Fibroblast of skin of scalp (primary cell): ENCODE measurements around the gene KRT14.
"Not testable (repeated sequence)": the region's sequence is repeated elsewhere in the genome, so short reads cannot be mapped to it uniquely, and the experiment has no call there.

Source experiments
- DNase-seq: peaks from one replicate; pipeline ENCODE4 v3.0.0-alpha.2; 2013

The KRT14 gene

DNA sequence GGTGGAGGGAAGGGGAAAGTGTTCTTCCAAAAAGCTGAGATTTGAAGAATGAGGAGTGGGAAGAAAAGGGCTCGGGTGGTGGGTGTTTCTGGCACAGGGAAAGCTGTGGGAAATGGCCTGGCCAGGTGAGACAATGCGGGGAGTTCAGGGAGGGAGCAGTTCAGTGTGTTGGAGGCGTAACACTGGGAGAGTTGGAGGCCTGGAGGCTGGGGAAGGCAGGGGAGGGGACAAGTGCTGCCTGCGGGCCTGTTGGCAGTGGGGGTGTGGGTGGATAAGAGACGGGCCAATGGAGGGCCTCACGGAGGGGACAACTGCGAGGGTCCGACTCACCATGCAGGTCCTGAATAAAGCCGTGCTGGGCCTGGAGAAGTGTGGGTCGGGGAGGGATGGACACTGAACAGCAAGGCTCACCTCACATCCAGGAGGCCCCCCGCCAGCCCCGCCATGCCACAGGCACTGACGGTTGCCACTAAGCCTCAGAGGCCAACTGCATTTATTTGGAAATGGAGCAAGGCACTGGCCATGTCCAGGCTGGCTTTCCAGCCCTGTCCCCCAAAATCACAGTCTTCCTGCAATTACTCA lies 40.8 kb downstream of the KRT14 start:
- DNase-seq: no peak

DNA sequence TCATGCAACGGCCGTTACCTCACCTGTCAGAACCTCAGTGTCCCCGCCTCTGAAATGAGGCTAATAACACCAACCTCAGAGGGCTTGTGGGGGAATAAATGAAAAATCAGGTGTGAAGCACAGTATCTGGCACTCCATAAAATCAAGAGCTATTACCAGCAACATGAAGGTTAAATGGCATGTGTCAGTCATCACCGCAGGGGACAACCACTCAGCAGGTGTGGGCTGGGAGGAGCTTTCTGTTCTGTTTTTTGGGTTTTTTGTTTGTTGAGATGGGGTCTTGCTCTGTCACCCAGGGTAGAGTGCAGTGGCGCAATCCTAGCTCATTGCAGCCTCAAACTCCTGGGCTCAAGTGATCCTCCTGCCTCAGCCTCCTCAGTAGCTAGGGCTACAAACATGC lies 41.8 kb downstream of the KRT14 start:
- no peak for DNase-seq

- peak; percentile 27 for DNase-seq
These were observed 42.2 kb downstream of the KRT14 start for GRCh38 chr17:41544491-41544892.

GRCh38 chr17:41542786-41543185 lies 43.9 kb downstream of the KRT14 start:
- not testable (repeated sequence) for DNase-seq

GRCh38 chr17:41542357-41542756 lies 44.3 kb downstream of the KRT14 start:
- no peak for DNase-seq

DNA sequence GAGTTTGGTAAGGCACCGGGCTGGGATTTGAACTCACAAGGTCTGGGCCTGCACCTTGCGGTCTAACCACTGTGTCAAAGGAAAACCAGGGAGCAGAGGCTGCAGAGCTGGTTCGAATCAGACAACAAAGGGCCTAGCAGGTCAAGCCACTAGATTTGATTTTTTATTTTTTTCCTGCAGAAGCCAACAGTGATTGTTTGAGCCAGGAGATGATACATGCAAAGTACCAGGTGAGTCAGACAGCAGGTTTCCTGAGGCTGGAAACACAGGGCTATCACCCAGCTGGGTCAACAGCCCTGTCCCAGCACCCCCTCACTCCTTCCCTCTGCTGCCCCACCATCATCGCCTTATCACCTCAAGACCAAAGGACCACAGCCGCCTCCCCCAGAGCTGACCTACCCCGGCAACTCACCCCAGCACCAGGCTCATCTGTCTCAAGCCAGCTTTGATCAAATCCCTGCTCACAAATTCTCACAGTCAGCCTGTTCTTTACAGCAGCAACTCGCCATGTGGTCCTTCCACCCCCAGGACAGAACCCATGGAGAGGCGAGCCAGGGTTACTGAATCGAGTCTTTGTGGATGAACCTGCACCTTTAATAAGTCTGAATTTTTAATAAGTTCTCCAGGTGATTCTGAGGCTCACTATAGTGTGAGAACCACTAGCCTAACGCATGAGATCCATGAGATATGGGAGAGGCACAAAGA lies 45.6 kb downstream of the KRT14 start:
- DNase-seq: no peak

- no peak for DNase-seq
These were observed 46.6 kb downstream of the KRT14 start for GRCh38 chr17:41539979-41540701.

DNA sequence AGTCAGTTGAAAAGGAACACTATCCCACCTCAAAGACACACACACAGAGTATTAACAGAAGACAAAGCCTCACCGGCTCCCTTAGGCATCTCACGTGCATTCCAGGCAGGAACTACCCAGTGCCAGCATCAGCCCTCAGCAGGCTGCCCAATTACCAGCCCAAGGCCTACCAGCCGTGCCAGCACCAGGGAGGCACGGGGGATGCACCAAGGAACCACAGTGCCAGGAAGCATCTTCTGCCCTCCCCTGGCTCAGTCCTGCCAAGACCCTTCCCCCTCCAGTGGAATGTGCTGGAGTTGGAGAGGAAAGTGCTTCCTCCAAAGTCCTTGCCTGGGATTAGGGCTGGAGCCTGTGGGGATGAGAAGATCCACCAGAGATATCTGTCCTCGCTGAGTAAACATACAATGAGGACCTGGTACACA lies 47.6 kb downstream of the KRT14 start:
- peak; percentile 55 for DNase-seq

DNA sequence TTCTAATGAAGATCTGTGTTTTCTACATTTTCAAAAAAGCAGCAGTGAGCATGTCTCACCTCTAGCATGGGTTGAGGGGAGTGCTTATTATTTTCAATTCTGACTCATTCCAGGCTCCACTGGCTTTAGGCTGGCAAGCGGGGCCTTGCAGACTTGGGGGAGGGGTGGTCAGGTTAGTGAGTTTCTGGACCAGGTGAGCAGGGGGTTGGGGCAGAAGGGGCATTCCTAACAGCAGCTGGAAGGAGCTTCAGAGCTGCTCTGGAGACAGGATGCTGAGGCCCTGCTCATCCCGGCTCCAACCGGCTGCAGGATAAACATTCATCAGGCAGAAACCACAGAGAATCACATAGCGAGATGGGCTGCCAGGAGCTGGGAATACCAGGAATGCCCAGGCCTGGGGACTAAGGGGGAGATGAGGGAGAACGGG lies 48.1 kb downstream of the KRT14 start:
- DNase-seq: peak; percentile 80

GRCh38 chr17:41537990-41538389 lies 48.7 kb downstream of the KRT14 start:
- DNase-seq: peak; percentile 54

GRCh38 chr17:41537614-41537954 lies 49.1 kb downstream of the KRT14 start:
- DNase-seq: no peak

DNA sequence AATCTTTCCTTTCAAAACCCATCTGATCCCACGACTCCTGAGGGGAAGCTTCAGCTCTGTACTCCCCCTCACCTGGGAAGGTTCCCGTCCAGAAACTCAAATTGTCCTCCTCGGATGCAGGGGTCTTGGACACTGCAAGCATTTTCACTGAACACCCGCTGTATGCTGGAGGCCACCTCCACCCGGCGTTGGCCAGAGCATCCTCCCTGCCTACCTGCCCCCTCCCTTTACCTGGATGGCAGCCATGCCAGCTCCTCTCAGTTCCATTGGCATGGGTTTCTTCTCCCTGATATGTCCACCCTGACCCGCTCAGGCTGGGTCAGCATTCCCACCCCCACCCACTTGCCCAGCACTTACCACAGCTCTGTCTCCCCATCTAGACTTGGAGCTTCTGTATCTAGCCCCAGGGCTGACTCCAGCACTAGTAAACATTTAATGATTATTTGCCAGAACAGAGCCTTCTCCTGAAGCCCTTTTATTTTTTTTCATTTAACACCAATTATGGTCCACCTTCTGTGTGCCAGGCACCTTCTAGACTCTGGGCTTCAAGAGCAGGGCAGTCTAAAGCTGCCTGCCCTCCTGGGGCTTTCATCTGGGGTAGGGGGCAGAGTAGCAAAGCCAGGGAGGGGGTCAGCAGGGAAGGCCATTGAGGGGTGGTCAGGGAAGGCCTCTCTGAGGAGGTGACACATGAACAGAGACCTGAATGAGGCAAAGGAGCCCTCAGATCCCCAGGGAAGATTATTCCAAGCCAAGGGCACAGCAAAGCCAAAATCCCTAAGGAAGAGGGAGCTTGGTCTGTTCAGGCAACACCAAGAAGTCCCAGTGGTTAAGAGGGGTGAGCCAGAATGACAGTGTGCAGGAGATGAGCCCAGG lies 49.7 kb downstream of the KRT14 start:
- DNase-seq: no peak

DNA sequence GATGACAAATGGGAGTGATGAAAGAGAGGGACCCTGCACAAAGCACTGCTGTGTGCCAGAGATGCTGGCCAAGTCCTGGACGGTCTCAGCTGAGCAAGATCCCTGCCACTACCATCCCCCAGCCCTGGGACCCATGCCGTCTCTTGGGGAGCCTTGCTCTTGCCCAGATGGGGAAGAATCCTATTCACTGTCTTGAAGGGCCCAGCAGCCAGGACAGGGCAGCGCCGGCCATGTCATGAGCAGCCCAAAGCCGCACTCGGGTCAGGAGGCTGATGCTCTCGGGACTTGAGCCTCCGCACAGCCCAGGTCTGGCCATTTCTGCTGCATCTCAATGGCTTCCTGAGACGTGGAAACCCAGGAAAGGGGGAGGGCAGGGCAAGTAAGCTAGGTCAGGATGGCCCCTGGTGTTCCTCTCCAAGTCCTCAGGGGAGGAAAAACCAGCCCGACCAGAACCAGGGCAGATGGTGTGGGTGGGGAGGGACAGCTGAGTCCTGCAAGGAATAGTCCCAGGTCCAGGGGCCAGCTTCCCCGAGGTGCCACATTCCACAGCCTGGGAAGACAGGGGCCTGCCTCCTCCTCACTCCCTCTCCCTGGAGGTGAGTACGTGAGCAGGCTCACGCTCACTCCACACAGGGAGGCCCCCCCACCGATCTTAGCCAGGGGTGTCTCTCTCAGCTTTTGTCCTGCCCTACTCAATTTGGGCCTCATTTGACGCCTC lies 50.8 kb downstream of the KRT14 start:
- DNase-seq: peak; percentile 50

DNA sequence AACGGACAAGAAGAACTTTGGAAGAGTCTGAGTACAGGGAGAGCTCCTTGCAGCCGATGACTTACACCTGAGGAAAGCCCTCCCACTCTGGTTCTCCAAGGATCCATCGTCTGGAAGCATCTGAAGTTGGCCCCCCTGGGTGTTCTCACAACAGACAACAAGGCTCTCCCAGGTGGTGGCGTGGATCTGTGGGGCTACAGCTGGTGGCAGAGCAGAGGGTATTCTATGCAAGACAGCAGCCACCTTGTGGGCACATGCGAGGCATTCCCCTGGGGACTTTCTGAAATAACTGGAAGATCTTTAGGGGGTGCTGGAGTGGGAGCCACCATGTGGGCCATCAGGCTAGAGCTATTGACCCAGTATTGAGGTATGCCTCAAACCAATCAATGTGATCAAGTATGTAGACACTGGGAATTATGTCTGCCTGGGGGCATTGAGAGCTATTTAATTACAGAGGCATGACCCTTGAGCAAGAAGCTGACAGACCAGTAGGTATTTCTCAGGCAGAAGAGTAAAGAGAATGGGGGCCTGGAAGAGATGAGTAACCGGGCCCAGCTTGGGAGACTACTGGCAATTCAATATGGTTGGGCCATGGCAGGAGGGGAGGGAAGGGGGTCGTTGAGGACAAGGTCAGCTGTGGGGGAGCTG lies 51.7 kb downstream of the KRT14 start:
- no peak for DNase-seq

DNA sequence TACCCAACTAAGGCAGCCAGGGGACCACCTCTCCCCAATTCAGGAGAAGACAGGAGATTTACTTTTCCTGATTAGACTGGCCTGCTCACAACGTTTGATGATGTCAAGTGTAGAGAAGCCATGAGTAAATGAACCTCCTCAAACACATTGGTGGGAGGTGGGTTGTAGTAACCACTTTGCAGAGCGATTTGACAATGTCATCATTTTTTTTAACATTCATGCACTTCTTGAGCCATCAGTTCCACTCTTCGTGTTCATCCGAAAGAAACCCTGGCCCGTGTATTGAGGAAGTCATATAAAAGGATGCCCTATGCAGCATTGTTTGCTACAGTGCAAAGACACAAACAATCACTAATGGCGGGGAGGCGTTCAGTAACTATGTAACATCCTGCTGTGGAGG lies 53.1 kb downstream of the KRT14 start:
- DNase-seq: no peak

DNA sequence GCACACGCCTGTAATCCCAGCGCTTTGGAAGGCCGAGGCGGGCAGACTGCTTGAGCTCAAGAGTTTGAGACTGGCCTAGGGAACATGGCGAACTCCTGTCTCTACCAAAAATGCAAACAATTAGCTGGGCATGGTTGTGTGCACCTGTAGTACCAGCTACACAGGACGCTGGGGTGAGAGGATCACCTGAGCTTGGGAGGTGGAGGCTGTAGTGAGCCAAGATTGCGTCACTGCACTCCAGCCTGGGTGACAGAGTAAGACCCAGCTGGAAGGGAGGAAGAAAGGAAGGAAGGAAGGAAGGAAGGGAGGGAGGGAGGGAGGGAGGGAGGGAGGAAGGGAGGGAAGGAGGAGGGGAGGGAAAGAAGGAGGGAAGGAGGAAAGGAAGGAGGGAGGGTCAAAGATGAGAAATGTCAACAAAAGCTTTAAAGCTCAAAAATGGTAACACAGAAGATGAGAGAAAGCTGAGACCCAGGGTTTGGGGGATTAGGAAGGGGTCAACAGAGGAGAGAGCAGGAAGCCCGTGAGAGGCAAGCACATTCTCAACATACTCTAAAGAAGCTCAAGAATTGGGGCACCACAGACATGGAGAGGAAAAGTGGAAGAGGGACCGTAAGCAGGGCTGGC lies 53.6 kb downstream of the KRT14 start:
- DNase-seq: no peak
